Spinal cord (tissue), 10 donors: ENCODE measurements around the gene MYT1. TPM values are rescaled to one million over a fixed set of nuclear protein-coding genes. Genes with fewer than 3 reads are reported as not detected.
"Not testable (repeated sequence)": the region's sequence is repeated elsewhere in the genome, so short reads cannot be mapped to it uniquely, and the experiment has no call there.

Source experiments
- DNase-seq, 6 donors: peaks; one replicate each; pipeline versions ENCODE4 v3.0.0 to v3.0.0-alpha.2; 2013 to 2015; ENCODE audit warnings: low spot score in 6 of 6, low read depth in 4 of 6
- H3K27ac ChIP-seq: one replicate; pipeline ENCODE4 v1.5.1; 2013; ENCODE audit warnings: low read depth, low read length, control low read depth
- H3K27me3 ChIP-seq: one replicate; pipeline ENCODE4 v1.6.1; 2013; ENCODE audit warnings: low read length; ENCODE audit not compliant: control insufficient read depth, insufficient read depth
- H3K36me3 ChIP-seq: one replicate; pipeline ENCODE4 v1.6.1; 2013; ENCODE audit warnings: low read length; ENCODE audit not compliant: control insufficient read depth, insufficient read depth
- H3K4me1 ChIP-seq: one replicate; pipeline ENCODE4 v1.6.1; 2013; ENCODE audit warnings: low read length; ENCODE audit not compliant: control insufficient read depth, insufficient read depth
- H3K4me3 ChIP-seq: one replicate; pipeline ENCODE4 v1.5.1; 2013; ENCODE audit warnings: low read depth, low read length, control low read depth
- H3K9me3 ChIP-seq: one replicate; pipeline ENCODE4 v1.6.1; 2013; ENCODE audit warnings: low read length; ENCODE audit not compliant: control insufficient read depth, insufficient read depth
- WGBS: methylation state at CpG from one replicate; pipeline ENCODE4 v1.1.5; 2013; ENCODE audit warnings: missing lambda C conversion rate; ENCODE audit not compliant: insufficient coverage; 5-methylcytosine and 5-hydroxymethylcytosine counted together
- polyA plus RNA-seq, 2 donors: library from polyadenylated mRNA; unstranded; fragments of 120-200 nt; gene quantifications; one replicate each; pipeline ENCODE4 v1.2.1, GENCODE V29; 2013; ENCODE audit not compliant: insufficient read length in 2 of 2
- total RNA-seq, 2 donors: library from RNA; depleted of rRNA in 1 of 2; stranded (reverse); fragments of 120-200 nt in 1 of 2; fragments of >200 nt in 1 of 2; gene quantifications; one replicate each; pipeline versions ENCODE4 v1.2.3 to v1.2.4, GENCODE V29; 2013 to 2014
- donor health status: healthy.

Gene MYT1
- total and polyA plus RNA-seq, 4 donors: 6.1 to 21.4 (median 13.5) TPM

DNA sequence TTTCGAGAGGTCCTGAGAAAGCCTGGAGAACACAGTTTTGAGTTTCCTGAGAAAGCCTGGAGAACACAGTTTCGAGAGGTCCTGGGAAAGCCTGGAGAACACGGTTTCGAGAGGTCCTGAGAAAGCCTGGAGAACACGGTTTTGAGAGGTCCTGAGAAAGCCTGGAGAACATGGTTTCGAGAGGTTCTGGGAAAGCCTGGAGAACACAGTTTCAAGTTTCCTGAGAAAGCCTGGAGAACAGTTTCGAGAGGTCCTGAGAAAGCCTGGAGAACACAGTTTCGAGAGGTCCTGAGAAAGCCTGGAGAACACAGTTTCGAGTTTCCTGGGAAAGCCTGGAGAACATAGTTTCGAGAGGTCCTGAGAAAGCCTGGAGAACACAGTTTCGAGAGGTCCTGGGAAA lies 40.7 kb upstream of the MYT1 start:
- H3K4me1 ChIP-seq: peaks cover 14% of the 10 kb centered on the region
- not testable (repeated sequence) for H3K36me3 ChIP-seq, H3K27ac ChIP-seq, H3K27me3 ChIP-seq, H3K4me3 ChIP-seq, H3K9me3 ChIP-seq, DNase-seq
- 90% methylated on average over 11 of the region's 11 CpGs for WGBS

DNA sequence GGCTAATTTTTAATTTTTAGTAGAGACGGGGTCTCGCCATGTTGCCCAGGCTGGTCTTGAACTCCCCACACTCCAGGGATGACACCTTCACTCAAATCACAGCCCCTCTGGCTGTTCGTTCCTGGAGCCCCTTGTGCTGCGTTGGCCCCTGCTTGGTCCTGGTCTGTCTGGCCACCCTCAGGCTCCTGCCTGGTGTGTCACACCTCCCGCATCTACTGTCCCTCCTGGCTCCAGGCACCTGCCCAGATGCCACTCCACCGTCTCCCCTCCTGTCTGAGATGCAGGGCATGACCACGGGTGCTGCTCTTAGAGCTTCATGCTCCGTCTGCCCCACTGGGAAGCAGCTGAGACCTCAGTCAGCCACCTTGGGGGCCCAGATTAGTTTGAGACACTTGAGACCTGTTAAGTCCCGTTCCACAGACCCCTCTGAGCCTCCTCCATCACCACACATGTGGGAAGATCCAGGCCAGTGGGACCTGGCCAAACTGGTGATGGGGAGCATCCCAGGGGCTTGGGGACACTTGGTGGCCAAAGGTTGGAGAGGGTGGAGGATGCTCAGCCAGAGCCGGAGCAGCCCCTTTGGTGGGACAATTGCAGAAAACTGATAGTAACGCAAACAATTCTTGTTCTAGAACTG lies 35.0 kb upstream of the MYT1 start:
- H3K36me3 ChIP-seq: no peaks in the 10 kb centered on the region
- 90% methylated on average over 10 of the region's 11 CpGs for WGBS
- peaks cover 1% of the 10 kb centered on the region for H3K9me3 ChIP-seq
- H3K27me3 ChIP-seq: no peaks in the 10 kb centered on the region
- H3K4me3 ChIP-seq: no peak overlapping the region
- no peak overlapping the region for H3K27ac ChIP-seq
- no peak for DNase-seq
- no peaks in the 10 kb centered on the region for H3K4me1 ChIP-seq

DNA sequence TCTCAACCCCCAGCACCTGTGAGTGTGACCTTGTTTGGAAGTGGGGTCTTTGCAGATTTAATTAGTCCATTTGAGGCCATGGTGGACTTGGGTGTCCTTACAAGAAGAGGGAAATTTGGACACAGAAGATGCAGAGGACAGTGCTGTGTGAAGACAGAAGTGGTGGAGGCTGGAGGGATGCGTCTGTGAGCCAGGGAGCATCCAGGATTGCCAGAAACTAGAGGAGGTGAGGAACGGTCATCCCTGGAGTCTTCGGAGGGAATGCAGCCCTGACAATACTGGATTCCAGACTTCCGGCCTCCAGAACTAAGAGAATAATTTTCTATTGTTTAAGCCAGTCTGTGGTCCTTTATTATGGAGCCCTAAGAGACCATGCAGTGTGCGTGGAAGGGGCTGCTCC lies 34.0 kb upstream of the MYT1 start:
- DNase-seq: no peak
- Histone ChIP-seq H3K27me3 (no peaks in the 10 kb centered on the region), H3K27ac (no peak overlapping the region), H3K36me3 (no peaks in the 10 kb centered on the region), H3K4me1 (no peaks in the 10 kb centered on the region), H3K4me3 (no peak overlapping the region), H3K9me3 (peaks cover 1% of the 10 kb centered on the region)
- 64% methylated on average over 3 of the region's 5 CpGs for WGBS

DNA sequence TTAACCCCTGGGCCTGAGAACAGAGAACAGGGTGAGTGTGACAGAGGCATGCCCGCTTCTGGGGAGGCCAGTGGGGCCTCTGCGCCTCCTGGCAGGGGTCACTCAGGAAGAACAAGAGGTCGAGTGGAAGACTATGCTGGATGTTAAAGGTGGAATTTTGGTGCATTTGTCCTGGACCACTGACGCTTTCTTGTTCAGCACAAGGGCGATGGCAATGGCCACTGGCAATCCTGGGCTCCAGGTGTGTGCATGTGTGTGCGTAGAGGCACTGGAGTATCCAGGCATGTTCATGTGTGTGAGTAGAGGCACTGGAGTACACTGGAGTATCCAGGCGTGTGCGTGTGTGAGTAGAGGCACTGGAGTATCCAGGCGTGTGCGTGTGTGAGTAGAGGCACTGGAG lies 33.4 kb upstream of the MYT1 start:
- Histone ChIP-seq H3K36me3 (no peaks in the 10 kb centered on the region), H3K4me1 (no peaks in the 10 kb centered on the region), H3K27me3 (no peaks in the 10 kb centered on the region), H3K27ac (no peak overlapping the region), H3K9me3 (peaks cover 1% of the 10 kb centered on the region), H3K4me3 (no peak overlapping the region)
- DNase-seq: no peak
- 85% methylated on average over 10 of the region's 10 CpGs for WGBS

DNA sequence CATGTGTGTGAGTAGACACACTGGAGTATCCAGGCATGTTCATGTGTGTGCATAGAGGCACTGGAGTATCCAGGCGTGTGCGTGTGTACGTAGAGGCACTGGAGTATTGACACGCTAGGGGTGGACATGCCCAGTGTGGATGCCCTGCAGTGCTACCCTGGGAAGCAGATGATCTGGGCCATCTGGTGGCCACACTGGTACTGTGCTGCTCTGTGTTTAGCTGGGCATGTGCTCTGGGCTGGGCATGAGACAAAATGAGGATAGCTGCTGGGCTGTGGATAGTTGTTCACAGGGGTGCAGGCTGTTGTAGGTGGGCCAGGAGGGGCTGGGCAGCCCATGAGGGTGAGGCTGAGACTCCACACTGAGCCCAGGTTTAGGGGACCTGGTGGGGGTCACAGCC lies 32.8 kb upstream of the MYT1 start:
- H3K4me3 ChIP-seq: no peak overlapping the region
- H3K36me3 ChIP-seq: no peaks in the 10 kb centered on the region
- no peak for DNase-seq
- 78% methylated on average over 4 of the region's 4 CpGs for WGBS
- H3K4me1 ChIP-seq: no peaks in the 10 kb centered on the region
- no peak overlapping the region for H3K27ac ChIP-seq
- H3K27me3 ChIP-seq: no peaks in the 10 kb centered on the region
- H3K9me3 ChIP-seq: peaks cover 1% of the 10 kb centered on the region

DNA sequence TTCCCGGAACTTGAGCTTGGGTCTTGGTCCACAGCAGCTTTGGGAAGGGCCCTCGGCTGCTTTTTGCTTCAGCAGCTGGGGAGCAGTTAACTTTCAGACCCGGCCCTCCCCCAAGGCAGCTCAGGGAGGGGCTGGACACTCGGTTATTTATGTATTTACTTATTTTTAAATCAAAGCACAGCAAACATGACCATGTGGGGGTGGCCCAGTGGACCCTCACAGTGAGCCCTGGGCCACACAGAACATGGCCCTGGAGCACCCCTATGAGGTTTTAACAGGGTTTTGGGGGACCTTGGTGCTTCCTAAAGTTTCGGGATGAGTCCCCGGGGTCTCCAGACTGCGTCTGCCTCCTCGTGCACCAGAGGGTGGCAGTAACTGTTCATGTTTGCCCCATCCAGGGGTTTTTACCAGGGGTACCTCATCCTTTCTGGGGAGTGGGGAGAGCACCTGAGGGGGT lies 30.3 kb upstream of the MYT1 start:
- no peaks in the 10 kb centered on the region for H3K27me3 ChIP-seq
- H3K4me1 ChIP-seq: no peaks in the 10 kb centered on the region
- H3K27ac ChIP-seq: no peak overlapping the region
- peak in 1 of 6 donors; percentile 46 for DNase-seq
- H3K36me3 ChIP-seq: no peaks in the 10 kb centered on the region
- WGBS: 65% methylated on average over 6 of the region's 8 CpGs
- no peak overlapping the region for H3K4me3 ChIP-seq
- no peaks in the 10 kb centered on the region for H3K9me3 ChIP-seq

DNA sequence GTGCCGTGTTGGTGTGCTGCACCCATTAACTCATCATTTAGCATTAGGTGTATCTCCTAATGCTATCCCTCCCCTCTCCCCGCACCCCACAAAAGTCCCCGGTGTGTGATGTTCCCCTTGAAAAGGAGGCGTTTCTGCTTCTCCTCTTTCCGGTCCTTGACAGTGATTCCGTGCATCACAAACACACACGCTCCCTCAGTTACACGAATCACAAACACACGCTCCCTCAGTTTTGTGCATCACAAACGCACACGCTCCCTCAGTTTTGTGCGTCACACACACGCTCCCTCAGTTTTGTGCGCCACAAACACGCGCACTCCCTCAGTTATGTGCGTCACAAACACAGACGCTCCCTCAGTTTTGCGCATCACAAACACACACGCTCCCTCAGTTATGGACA lies 29.5 kb upstream of the MYT1 start:
- H3K27me3 ChIP-seq, H3K36me3 ChIP-seq, H3K4me1 ChIP-seq, H3K4me3 ChIP-seq, DNase-seq, H3K9me3 ChIP-seq, H3K27ac ChIP-seq: not testable (repeated sequence)
- 75% methylated on average over 15 of the region's 20 CpGs for WGBS

DNA sequence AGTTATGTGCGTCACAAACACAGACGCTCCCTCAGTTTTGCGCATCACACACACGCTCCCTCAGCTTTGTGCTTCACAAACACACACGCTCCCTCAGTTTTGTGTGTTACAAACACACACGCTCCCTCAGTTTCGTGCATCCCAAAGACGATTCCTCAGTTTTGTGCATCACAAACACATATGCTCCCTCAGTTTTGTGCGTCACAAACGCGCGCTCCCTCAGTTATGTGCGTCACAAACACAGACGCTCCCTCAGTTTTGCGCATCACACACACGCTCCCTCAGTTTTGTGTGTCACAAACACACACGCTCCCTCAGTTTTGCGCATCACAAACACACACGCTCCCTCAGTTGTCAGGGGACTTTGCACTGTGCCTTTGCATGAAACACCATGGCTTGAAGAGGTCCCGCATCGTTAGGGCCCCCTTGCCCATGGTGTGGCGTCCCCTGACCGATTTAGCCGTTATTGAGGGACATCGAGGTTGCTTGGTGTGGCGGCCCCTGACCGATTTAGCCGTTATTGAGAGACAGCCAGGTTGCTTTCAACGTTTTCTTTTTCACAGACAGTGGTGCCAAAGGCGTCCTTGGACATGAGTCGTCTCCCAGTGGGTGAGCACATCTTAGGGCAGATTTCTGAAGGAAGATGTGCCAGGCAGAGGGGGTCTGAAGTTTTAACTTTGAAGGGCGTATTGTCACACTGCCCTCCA lies 28.1 kb upstream of the MYT1 start:
- Histone ChIP-seq H3K4me3 (no peak overlapping the region), H3K27ac (no peak overlapping the region), H3K27me3 (no peaks in the 10 kb centered on the region), H3K9me3 (no peaks in the 10 kb centered on the region), H3K36me3 (no peaks in the 10 kb centered on the region), H3K4me1 (peaks cover 16% of the 10 kb centered on the region)
- 83% methylated on average over 27 of the region's 32 CpGs for WGBS
- DNase-seq: no peak

DNA sequence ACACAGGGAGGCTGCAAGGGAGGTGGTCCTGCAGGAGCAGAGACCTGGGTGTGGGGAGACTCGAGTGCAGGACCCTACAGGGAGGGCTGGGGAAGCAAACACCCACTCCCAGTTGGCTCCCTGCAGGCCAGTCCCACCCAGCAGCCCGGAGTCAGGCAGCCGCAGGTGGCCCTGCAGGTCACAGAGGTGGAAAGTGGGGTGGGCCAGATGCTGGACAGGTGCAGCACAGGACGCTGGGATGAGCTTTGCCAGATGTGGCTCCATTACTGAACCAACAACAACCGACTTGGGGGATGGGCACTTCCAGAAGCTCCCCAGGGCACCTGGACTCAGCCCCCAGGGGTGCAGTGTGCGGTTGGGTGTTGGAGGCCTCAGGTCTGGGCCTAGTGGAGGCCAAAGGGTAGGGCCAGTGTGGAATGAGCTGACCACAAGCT lies 26.6 kb upstream of the MYT1 start:
- no peak overlapping the region for H3K4me3 ChIP-seq
- WGBS: 85% methylated on average over 6 of the region's 6 CpGs

DNA sequence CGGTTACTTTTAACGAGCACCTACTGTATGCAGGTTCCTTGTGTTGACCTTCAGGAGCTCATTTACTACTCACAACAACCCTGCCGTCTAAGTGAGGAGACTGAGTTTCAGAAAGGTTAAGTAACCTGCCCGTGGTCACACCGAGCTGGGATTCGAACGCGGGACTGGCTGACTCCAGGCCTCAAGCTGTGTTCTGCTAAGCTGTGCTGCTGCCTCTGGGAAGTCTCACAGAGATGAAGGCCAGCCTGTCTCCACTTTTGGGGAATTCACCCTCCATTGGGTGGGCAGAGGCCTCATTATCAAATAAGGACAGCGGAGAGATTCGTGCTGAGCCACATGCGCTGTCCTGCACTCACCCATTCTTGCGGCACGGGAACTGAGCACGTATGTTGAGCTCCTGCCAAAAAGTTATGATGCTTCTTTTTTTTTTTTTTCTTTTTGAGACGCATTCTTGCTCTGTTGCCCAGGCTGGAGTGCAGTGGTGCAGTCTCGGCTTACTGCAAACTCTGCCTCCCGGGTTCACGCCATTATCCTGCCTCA lies 25.9 kb upstream of the MYT1 start:
- Histone ChIP-seq H3K9me3 (no peaks in the 10 kb centered on the region), H3K36me3 (no peaks in the 10 kb centered on the region), H3K4me3 (no peak overlapping the region), H3K27me3 (no peaks in the 10 kb centered on the region), H3K4me1 (peaks cover 29% of the 10 kb centered on the region), H3K27ac (no peak overlapping the region)
- no peak for DNase-seq
- WGBS: 95% methylated on average over 16 of the region's 18 CpGs

More for the DNA sequence above, 26.6 kb upstream of the MYT1 start:
- peaks cover 23% of the 10 kb centered on the region for H3K4me1 ChIP-seq
- DNase-seq: no peak
- H3K36me3 ChIP-seq: no peaks in the 10 kb centered on the region
- no peak overlapping the region for H3K27ac ChIP-seq
- H3K9me3 ChIP-seq: no peaks in the 10 kb centered on the region
- no peaks in the 10 kb centered on the region for H3K27me3 ChIP-seq
